ENCODE results near the gene TGM5.
"Not testable (repeated sequence)": the region's sequence is repeated elsewhere in the genome, so short reads cannot be mapped to it uniquely, and the experiment has no call there.

The TGM5 gene

DNA sequence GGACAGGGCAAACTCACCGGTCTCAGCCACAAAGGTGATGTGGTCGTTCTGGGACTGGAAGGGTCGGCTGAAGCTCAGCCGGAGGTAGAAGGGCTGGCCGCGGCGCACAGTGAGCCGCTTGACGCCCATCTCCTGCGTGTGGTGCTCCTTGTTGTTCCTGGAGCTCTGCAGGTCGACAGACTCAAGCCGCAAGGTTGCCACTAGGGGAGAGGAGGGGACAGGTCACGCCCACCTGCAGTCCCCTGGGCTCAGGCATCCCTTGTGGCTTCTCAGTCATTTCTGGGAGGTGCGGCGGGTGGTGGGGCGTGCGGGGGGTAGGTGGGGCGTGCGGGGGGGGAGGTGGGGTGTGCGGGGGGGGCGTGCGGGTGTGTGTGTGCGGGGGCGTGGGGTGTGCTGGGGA lies 26.7 kb upstream of the TGM5 start:
- no peak for DNase-seq (ENCODE audit: low read depth)
- TF ChIP-seq CTCF (conservative IDR thresholded peaks at IDR 0.05; ENCODE audit: low read depth, low read length), result no peak

DNA sequence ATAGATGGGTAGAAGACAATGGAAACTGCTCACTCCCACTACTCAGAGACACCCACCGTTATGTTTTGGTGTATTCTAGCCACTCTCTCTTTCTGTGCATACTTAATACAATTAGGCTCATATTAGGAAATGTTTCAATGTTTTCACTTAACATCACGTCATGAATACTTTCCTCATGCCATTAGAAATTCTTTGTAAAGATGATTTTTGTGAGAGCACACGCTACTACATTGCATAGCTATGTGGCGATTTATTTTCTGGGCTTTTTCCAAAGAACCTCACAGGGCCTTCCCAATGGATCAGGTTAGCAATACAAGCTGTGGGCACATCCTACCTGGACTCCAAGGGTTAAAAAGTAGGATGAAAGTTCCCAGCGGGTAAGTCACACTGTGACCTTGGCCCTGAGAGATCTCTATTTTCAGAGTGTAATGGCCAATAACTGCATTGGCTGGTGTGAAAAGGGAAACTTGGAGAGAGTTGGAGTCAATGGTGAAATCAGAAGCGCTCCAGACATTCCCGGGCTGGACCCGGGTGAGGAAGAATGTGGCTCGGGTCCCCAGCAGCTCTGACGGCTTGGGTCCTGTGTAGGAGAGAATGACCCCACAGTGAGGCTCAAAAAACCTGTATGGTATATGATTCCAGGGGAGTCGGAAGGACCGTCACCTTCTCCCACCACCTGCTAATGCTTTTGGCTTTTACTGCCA lies 25.8 kb upstream of the TGM5 start:
- no peak for TF ChIP-seq CTCF (conservative IDR thresholded peaks at IDR 0.05; ENCODE audit: low read depth, low read length)
- H3K4me3 ChIP-seq (ENCODE audit: low read depth, low read length), result no peak overlapping the region
- peak; percentile 25 for DNase-seq (ENCODE audit: low read depth)

More for the DNA sequence above, 26.7 kb upstream of the TGM5 start:
- H3K4me3 ChIP-seq (ENCODE audit: low read depth, low read length), result no peak overlapping the region

- not testable (repeated sequence) for H3K4me3 ChIP-seq (ENCODE audit: low read depth, low read length)
Observed at GRCh38 chr15:43289656-43290055, 22.9 kb upstream of the TGM5 start.

DNA sequence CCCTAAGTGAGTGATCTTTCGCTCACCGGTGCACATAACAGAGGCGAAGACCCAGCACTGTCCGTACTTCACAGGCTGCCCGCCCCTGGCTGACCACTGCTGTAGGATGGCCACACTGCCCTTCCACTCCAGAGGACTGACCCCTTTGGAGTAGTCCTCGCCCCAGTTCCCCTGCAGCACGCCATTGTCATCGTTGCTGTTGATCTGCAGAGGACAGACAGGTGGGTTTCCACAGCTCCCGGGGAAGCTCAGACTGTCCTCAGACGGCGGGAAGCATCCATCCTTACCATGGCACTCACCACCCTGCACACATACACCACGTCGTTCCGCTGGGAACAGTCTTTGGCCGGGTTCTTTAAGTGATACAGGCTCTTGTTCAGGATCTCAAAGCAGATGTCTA lies 20.5 kb upstream of the TGM5 start:
- no peak for TF ChIP-seq CTCF (conservative IDR thresholded peaks at IDR 0.05; ENCODE audit: low read depth, low read length)
- DNase-seq (ENCODE audit: low read depth), result no peak
- no peak overlapping the region for H3K4me3 ChIP-seq (ENCODE audit: low read depth, low read length)

More at GRCh38 chr15:43289656-43290055, 22.9 kb upstream of the TGM5 start:
- not testable (repeated sequence) for DNase-seq (ENCODE audit: low read depth)

- no peak overlapping the region for H3K4me3 ChIP-seq (ENCODE audit: low read depth, low read length)
- no peak for DNase-seq (ENCODE audit: low read depth)
- TF ChIP-seq CTCF (conservative IDR thresholded peaks at IDR 0.05; ENCODE audit: low read depth, low read length), result no peak
Observed at GRCh38 chr15:43286074-43286473, 19.3 kb upstream of the TGM5 start.

GRCh38 chr15:43285609-43286037 lies 18.9 kb upstream of the TGM5 start:
- peak; percentile 83 for DNase-seq (ENCODE audit: low read depth)
- peak; percentile 81 for TF ChIP-seq CTCF (conservative IDR thresholded peaks at IDR 0.05; ENCODE audit: low read depth, low read length)
- no peak overlapping the region for H3K4me3 ChIP-seq (ENCODE audit: low read depth, low read length)

DNA sequence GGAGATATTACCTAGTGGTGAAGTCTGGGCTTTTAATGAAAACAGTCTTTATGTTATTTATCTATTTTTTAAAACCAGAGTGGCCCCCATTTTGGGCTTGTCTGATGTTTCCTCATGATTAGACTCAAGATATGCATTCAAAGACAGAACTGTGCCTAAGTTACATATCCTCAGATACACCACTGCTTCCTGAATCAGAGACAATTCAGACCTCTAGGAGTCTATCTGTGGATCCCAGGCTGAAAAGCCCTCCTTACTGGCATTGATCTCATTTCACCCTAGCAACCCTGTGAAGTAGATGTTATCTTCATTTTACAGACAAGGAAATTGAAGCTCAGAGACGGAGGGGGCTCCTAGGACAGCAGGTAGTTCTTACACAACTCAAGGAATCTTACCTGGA lies 16.8 kb upstream of the TGM5 start:
- no peak for TF ChIP-seq CTCF (conservative IDR thresholded peaks at IDR 0.05; ENCODE audit: low read depth, low read length)
- DNase-seq (ENCODE audit: low read depth), result no peak
- H3K4me3 ChIP-seq (ENCODE audit: low read depth, low read length), result no peak overlapping the region
